Pancreas (tissue), 10 donors: ENCODE measurements around the gene ACAP2. TPM values are rescaled to one million over a fixed set of nuclear protein-coding genes. Genes with fewer than 3 reads are reported as not detected.

Source experiments
- ATAC-seq, 4 donors: fragments of 200-7000 bp; cut with Tn5 transposase; one replicate each; pipeline versions ENCODE4 v1.8.0 to v1.9.1; 2020; ENCODE audit warnings: mild to moderate bottlenecking in 4 of 4, moderate library complexity in 4 of 4
- DNase-seq, 6 donors: peaks; one replicate each; pipeline ENCODE4 v3.0.0-alpha.2; 2020
- FAIRE-seq: peaks from 2 replicates; lab custom pipeline; 2012; peaks lifted over from hg19 to GRCh38; lab: Jason Lieb, UNC
- H3K27ac ChIP-seq, 4 donors: fragments of 200-600 bp; sonication (generic); 1 replicate in 3 of 4; 2 replicates in 1 of 4; pipeline versions ENCODE4 v1.5.0 to v1.8.0; 2020
- H3K27me3 ChIP-seq, 4 donors: fragments of 200-600 bp; one replicate each; pipeline ENCODE4 v1.8.0; 2021
- H3K36me3 ChIP-seq, 3 donors: fragments of 200-600 bp; sonication (generic) in 1 of 3; one replicate each; pipeline versions ENCODE4 v1.5.0 to v1.8.0; 2020 to 2021
- H3K4me1 ChIP-seq, 3 donors: fragments of 200-600 bp; one replicate each; pipeline ENCODE4 v1.8.0; 2021
- H3K4me3 ChIP-seq, 4 donors: fragments of 200-600 bp; sonication (generic) in 2 of 4; one replicate each; pipeline versions ENCODE4 v1.5.0 to v1.8.0; 2020 to 2021
- H3K9me3 ChIP-seq, 4 donors: fragments of 200-600 bp; one replicate each; pipeline ENCODE4 v1.8.0; 2021
- CTCF ChIP-seq, 4 donors: fragments of 200-600 bp; sonication (generic) in 3 of 4; IDR thresholded peaks; one replicate each; pipeline versions ENCODE4 v1.5.0 to v1.8.0; 2021; ENCODE audit warnings: antibody characterized with exemption in 4 of 4
- WGBS, 2 donors: extraction: QIAGEN DNeasy Blood & Tissue Kit; methylation state at CpG; one replicate each; pipeline ENCODE4 v1.1.7; 2013; 5-methylcytosine and 5-hydroxymethylcytosine counted together
- intact Hi-C, 3 donors: fragments of 100-400 bp; cut with DNase I; formaldehyde crosslinking; loops; one replicate each; pipeline versions ENCODE4 v1.11.1 to v1.14.2; 2022
- polyA plus RNA-seq, 2 donors: library from polyadenylated mRNA; stranded (reverse); fragments of 200-250 nt; gene quantifications; one replicate each; pipeline ENCODE4 v1.2.3, GENCODE V29; 2013
- total RNA-seq, 6 donors: library from RNA; stranded (reverse); fragmentation: NEBNext Ultra II Directional in 4 of 6; extraction: Animal tissue kit (Norgen Biotek cat#: 25700) in 4 of 6; gene quantifications; one replicate each; pipeline versions ENCODE4 v1.2.1 to v1.2.4, GENCODE V29; 2021 to 2023
- donor health status: healthy with polysubstance abuse.
- donor health status: DM: no; HTN: no; CAD: no; lungs with moderate emphysema.
- donor health status: DM: no; HTN: no; CAD: no.
- donor health status: control.
- donor health status: control.
- donor health status: Bipolar disorder and iron deficiency.
- donor health status: DM: yes; HTN: yes; CAD: no.
- donor health status: DM: no; HTN: no; CAD: no.
- donor health status: DM: no; HTN: no; CAD: no.
- donor health status: DM: yes; HTN: yes; CAD: no.

The ACAP2 gene
- total and polyA plus RNA-seq, 8 donors, result 4.2 to 21.1 (median 14.7) TPM

DNA sequence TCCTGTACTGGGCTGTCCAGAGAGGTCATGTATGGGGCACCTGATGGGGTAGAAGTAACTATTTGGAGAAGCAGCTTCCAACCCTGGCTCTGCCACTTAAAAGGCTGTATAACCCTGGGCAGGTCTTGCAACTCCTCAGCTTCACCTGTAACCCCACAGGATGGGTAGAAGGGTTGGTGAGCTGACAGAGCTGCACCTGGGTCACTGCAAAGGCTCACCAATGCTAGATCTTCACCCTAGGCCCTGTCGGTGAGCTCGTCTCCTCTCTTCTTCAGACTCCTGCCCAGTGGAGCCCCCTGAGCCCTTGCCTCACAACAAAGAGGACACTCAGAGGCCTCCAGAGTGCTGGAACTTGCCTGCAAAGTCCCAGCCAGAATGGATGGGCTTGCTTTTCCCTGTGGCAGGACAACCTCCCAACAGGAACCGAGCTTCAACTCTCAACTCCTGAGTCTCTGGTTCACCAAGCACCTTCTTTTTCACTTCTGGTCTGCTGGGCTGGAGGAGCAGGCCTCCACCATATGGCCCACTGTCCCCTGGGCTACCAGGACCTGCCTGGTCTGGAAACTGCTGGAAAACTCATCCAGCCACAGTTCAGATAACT is 217.7 kb downstream of the ACAP2 start:
- no peaks in the 10 kb centered on the region for H3K9me3 ChIP-seq
- intact Hi-C loops, result no loop called here
- H3K27me3 ChIP-seq, result no peaks in the 10 kb centered on the region
- DNase-seq (peak in 1 of 6 donors; percentile 10), ATAC-seq (no peak), FAIRE-seq (no peak)
- no peaks in the 10 kb centered on the region for H3K4me1 ChIP-seq
- H3K4me3 ChIP-seq, result no peak overlapping the region
- H3K27ac ChIP-seq, result no peak overlapping the region
- no peaks in the 10 kb centered on the region for H3K36me3 ChIP-seq
- 90% methylated on average over 3 of the region's 3 CpGs for WGBS, 2 donors
- TF ChIP-seq CTCF (IDR thresholded peaks at IDR 0.05), result no peak

Other genes with a start within 250 kb of the ACAP2 start
- gene XXYLT1, start 171.9 kb downstream of the ACAP2 start, total RNA-seq, result 1 to 10 TPM; 1.8 to 5.0 (median 2.5) TPM
- 1 to 10 TPM; 2.5 to 3.4 TPM for gene XXYLT1, start 171.9 kb downstream of the ACAP2 start, polyA plus RNA-seq
- gene PPP1R2, start 100.3 kb upstream of the ACAP2 start, total RNA-seq, result 10 to 100 TPM; 14.7 to 26.0 (median 16.9) TPM
- gene PPP1R2, start 100.3 kb upstream of the ACAP2 start, polyA plus RNA-seq, result 10 to 100 TPM in 1 of 2 donors, 1 to 10 TPM in 1; 9.5 to 15.5 TPM
- gene APOD, start 140.9 kb upstream of the ACAP2 start, total RNA-seq, result 100 to 1,000 TPM in 2 of 6 donors, 10 to 100 TPM in 4; 12.1 to 133 (median 54.6) TPM
- gene APOD, start 140.9 kb upstream of the ACAP2 start, polyA plus RNA-seq, result 10 to 100 TPM; 47.9 to 75.7 TPM